GM21825 (cell line): ENCODE data around the gene CEP295NL.
"Not testable (repeated sequence)": the region's sequence is repeated elsewhere in the genome, so short reads cannot be mapped to it uniquely, and the experiment has no call there.

Experiments
- ATAC-seq: cut with Tn5 transposase; IDR thresholded peaks from one replicate; pipeline ENCODE4 v1.9.1; 2021; ENCODE audit warnings: mild to moderate bottlenecking, moderate library complexity; ENCODE audit not compliant: unreplicated experiment

CEP295NL gene

DNA sequence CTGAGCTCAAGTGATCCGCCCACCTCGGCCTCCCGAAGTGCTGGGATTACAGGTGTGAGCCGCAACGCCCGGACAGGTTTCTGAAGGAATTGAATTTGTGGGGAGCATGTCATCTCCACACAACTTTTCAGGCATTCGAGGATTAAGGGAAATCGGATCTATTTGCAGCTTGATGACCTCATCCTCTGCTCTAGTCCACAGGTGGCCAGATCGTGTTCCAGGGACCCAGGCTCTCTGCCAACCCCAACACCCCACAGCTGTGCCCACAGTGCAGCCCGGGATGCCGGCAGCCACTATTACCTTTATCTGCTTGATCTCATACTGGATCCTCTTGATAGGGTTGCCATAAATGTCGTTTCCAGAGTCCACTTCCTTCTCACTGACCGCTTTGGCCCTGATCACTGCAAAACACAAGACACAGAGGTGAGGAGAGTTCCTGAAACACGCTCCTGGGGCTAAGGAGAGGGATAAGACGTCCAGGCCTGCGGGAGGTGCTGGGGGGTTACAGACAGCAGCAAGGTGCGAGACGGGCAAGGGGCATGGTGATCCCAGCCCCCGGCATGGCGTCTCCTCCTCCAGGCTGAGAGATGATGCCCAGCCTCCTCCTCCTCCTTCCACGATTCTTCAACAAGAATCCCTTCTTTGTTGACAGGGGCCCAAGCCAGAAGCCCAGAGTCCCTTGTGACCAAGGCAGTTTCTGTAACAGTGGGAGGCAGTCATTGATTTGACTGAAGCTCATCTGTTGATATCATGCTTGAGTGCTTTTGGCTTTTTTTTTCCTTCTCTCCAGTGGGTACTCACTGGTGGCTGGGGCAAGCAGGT is 29.3 kb downstream of the CEP295NL start:
- ATAC-seq, result no peak

DNA sequence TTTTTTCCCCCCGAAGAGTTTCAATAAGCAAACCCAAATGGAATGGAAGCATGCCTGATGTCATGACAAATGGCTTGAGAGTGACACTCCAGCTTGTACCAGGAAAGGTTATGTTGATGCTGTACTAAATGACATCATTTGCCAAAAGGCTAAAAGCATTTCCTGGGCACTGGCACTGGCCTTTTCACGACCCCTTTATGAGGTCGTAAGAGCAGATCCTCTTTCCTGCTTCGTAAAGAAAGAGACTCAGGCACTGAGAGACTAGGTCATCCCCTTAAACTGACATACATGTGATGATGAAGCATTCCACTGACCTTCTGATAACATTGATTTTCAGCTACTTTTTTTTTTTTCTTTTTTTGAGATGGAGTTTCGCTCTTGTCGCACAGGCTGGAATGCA is 30.5 kb downstream of the CEP295NL start:
- ATAC-seq, result no peak

DNA sequence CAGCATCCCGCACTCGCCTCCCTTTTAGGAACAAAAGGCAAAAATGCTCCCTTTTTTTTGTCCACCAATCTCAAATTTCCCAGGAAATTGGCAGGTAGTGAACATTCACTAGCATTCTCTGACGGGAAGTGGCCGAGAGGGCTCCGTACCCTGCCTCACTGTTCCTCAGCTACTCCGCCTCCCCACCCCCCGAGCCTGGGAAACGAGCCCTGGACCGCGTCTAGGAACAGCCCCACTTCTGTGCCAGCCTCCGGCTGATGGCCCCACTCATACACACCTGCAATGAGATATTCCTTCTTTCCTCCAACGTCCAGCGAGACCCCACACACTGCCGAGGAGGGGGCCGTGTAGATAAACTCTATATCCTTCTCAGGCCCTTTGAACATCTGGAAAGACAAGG is 32.4 kb downstream of the CEP295NL start:
- ATAC-seq, result no peak

DNA sequence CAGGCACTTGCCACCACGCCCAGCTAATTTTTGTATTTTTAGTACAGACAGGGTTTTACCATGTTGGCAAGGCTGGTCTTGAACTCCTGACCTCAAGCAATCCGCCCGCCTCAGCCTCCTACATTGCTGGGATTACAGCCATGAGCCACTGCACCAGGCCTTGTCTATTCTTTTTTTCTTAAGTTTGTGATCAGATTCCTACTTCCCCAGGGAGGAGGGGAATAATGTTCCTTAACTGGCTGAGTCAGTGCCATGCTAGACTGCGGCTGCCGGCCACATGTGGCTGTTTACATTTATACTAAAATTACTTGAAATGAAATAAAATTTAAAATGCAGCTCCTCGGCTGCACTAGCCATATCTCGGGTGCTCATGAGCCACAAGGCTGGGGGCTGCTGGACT is 34.6 kb downstream of the CEP295NL start:
- no peak for ATAC-seq

DNA sequence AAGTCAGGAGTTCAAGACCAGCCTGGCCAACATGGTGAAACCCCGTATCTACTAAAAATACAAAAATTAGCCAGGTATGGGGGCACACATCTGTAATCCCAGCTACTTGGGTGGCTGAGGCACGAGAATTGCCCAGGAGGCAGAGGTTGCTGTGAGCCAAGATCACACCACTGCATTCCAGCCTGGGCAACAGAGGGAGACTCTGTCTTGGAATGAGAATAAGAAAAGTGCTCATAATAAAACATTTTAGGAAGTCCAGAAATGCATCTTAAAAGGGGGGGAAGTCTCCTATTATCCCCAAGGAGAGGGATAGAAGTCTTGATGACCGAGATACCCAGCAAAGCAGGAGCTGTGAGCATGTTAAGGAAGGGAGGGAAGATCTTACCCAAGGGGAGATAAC is 36.0 kb downstream of the CEP295NL start:
- ATAC-seq, result not testable (repeated sequence)

DNA sequence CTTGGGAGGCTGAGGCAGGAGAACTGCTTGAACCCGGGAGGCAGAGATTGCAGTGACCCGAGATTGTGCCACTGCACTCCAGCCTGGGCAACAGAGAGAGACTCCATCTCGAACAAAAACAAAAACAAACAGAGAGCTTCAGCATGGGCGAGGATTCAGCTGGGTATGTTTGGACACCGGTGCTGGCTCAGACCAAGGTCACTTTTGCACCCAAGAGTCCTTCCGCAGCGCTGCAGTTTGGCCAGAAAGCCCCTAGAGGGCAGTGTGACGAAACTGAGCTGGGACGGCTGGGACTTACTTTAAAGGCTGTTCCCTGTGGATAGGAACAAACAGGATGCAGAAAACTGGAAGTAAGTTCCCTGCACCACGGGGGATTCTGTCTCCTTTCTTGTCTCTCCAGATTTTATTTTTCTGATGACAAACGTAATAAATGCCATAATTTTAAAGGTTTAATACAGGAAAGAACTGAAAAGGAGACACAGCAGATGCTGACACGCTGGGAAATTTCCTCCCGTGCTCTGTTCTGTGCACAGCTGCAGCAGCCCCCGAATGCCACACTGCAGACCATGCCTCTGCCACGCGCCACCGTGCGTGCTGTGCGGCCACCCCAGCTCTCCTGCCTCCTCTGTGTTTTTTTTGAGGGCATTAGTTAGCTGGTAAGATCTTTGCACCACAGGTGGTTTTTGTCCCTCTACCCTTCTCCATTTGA is 37.2 kb downstream of the CEP295NL start:
- no peak for ATAC-seq

DNA sequence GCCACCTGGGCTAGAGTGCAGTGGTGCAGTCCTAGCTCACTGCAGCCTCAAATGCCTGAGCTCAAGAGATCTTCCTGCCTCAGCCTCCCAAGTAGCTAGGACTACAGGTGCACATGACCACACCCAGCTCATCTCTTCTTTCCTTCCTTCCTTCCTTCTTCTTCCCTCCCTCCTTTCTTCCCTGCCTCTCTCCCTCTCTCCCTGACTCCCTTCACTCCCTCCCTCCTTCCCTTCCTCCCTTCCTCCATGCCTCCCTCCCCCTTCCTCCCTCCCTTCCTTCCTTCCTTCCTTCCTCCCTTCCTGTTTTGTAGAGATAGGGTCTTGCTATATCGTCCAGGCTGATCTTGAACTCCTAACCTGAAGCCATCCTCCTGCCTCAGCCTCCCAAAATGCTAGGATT is 38.9 kb downstream of the CEP295NL start:
- ATAC-seq, result no peak

DNA sequence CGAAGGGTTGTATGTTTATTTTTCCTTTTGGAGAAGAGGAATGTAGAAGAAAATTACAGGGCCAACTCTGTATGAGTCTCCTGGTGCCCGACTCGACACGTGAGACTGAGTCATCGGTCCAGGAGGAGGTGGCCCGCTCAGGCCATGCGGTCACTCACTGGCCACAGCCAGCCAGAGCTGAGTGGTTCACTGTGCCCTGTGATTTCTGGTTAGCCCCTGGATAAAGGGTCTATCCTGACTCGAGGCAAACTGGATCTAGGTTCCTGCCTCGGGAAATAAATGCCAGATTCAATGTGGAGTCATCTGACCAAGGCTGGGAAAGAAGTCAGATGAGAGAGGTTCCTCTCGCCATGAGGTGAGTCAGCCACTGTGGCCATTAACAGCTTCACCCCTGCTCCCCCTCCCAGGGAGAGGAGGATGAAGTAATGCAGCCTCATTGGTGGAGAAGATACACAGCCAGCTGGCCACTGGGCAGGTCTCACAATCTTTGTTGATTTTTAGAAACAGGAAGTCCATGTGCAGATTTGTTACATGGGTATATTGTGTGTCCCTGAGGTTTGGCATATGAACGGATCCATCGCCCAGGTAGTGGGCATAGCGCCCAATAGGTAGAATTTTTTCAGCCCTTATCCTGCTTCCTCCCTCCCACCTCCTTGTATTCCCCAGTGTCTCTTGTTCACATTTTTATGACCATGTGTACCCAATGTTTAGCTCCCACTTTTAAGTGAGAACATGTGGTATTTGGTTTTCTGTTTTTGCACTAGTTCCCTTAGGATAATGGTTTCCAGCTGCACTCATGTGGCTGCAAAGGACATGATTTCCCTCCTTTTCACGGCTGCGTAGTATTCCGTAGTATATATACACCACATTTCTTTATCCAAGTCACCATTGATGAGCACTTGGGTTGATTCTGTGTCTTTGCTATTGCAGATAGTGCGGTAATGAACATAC is 40.7 kb downstream of the CEP295NL start:
- no peak for ATAC-seq

DNA sequence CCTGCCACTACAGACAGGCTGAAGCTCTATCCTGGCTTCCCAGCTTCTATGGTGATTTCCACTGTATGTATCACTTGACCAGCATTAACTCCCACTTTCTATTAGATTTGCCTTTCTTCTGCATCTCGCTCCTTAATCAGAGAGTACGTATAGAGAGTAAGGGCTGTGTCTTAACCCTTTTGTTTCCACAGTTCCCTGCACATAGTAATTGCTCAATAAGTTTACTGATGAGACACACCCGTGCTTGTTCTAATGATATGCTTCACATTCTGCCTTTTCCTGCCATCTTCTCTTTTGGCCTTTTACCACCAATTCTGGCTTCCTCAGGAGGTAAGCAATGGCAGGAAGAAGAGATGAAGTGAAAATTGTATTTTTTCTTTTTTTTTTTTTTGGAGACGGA is 41.8 kb downstream of the CEP295NL start:
- ATAC-seq, result no peak

DNA sequence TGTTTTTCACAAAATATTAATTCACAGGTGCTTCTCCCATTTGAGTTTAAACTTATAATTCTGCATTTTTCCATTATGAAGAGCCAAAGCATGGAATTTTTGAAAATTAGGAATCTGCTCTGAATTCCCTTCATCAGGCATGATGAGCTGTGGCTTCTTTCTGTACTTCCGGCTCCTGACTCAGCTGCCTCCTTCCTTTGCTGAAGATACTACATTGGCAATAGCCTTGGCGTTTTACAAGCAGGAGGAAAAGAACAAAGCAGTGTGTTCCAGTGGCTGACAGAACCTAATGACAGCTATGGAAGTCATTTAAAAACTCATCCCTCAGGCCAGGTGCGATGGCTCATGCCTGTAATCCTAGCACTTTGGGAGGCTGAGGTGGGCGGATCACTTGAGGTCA is 44.0 kb downstream of the CEP295NL start:
- no peak for ATAC-seq

DNA sequence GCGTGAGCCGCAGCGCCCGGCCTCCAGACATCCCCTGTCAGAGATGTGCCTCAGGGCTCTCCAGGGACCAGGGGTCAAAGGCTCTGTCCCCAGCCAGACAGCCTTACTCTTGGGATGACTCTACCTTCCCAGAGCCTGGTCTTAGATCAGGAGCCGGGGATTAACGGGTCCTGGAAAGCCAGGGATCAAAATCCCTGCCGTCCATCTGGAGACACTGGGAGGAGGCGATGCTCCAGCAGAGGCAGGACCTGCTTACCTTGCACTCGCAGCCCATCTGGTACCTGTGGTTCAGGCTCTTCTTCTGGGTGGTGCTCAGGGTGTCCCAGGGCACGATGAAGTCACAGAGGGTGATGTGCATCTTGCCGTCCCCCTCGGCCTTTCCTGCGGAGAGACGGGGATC is 45.7 kb downstream of the CEP295NL start:
- ATAC-seq, result no peak

DNA sequence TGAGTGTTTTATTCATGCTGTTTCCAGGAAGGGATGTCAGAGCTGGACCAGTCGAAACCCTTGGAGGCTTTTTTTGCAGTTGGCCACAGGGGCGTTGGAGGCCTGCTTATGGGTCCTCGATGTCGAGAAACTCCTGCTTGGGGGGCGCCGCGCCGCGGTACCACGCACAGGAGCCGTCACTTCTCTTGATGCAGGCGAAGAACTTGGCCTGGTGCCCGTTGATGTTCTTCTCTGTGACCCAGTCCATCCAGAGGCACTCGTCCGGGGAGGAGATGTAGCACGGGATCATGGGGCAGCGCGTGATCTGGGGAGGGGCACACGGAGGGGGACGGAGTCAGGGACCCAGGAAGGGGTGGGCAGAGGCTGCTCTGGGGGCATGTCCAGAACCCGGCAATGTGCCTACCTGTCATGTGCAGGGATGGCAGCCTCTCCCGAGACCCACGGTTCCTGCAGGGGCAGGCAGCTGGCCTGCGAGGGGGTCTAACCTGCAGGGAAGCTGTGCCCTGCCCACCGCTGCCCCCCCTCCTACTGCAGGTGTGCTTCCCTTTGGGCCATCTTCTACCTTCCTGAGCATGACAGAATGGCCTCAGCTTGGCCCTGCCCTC is 47.3 kb downstream of the CEP295NL start:
- no peak for ATAC-seq

DNA sequence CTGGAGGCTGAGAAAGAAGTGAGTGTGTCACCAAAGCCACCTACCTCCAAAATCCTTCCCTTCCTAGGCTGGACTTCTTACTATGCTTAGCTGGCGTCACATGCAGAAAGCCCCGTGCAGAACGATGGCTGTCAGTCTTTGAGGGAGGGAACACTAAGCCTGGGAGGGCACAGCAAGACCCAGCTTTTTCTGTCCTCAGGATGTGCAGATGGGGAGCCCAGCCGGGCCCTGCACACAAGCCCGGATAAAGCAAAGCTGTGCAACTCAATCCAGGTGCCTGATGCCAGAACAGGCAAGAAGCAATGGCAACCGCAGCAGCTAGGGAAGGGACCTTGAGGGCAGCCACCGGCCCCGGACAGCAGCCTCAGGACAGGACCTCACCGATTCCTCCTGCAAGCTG is 48.5 kb downstream of the CEP295NL start:
- no peak for ATAC-seq

DNA sequence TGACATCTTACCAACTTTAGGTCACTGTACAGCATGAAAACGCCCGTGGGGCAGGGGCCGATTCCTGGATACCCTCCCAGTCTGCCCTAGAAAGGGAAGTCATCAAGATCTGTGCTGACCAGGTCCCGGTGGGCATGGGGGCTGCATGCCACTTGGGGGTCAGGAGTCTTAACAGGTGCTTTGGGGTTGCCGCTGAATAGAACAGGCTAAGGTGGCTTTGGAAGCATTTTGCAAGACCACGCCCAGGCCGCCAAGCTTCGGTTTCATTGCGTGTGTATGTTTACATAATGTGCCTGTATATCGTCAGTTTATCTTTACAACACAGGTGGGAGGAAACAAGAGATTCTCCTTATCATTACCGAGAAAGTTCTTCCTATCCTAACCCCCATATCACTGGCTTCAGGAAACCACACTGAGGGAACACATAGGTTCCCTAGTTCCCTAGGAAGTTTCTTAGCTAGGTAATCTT is 49.0 kb downstream of the CEP295NL start:
- no peak for ATAC-seq

DNA sequence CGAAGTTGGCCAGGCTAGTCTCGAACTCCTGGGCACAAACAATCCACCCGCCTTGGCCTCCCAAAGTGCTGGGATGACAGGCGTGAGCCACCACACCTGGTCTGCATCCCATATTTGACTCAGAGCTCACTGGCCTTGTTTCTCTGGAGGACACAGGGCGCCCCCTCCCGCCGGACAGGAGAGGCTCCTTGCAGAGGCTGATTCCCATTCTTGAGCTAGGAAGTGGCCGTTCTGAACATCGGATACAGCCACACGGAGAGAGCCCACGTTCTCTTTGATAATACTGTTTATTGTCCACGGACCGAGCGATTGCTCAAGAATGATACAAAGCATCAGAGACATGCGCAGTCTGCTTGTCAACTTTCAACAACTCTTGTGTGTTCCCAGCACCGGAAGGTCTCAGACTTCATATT is 50.3 kb downstream of the CEP295NL start:
- ATAC-seq, result no peak

DNA sequence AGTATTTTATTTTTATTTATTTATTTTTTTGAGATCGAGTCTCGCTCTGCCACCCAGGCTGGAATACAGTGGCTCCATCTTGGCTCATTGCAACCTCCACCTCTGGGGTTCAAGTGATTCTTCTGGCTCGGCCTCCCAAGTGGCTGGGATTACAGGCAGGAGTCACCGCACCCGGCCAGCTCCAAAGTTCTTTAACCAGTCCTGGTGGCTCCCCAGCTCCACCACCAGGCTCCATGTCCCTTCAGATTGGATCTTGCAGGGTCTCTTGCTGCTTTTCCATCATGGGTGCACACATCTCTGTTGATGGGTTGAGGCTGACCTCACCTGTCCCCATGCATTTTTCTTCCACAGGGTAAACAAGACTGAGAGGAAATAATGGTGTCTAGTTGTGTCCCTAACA is 54.0 kb downstream of the CEP295NL start:
- ATAC-seq, result no peak

DNA sequence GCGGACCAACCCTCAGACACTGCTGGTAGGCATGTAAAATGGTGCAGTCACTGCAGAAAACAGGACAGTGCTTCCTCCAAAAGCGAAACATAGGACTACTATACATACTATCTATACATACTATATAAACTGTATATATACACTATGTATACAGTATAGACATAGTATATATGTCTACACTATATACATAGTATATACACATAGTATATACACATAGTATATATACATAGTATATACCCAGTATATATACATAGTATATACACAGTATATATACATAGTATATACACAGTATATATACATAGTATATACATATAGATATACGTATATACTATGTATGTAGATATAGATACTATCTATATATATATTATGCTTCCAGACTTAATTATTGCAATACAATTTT is 55.9 kb downstream of the CEP295NL start:
- ATAC-seq, result no peak

DNA sequence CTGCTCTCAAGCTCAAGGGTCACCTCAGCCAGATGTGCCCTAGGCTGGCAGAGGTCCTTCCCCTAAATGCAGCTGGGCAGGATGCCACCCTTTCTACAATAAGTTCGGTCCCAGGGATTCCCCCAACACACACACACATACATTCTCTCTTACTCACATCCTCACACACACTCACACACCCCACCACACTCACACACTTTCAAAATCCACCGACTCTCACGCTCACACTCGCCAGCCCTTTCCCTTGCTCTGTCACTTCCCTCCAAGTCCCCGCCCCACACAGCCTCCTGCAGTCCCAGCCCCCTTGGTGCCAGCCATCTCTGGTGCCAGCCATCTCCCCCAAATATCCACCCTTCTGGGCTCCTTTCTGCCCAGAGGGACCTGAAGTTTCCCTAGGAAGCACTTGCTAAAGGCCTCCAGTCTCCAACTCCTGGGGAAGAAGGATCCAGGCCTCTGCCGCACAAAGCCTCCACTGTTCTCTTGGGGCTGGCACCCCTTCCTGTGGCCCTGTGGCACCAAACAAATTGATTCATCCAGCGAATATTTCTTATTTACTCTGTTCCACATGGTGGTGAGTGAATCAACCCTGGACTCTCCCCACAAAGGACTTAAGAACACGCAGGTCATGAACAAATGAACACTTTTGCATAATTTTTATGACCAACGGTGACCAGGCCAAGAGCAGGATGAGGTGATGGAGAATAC is 58.5 kb downstream of the CEP295NL start:
- no peak for ATAC-seq

DNA sequence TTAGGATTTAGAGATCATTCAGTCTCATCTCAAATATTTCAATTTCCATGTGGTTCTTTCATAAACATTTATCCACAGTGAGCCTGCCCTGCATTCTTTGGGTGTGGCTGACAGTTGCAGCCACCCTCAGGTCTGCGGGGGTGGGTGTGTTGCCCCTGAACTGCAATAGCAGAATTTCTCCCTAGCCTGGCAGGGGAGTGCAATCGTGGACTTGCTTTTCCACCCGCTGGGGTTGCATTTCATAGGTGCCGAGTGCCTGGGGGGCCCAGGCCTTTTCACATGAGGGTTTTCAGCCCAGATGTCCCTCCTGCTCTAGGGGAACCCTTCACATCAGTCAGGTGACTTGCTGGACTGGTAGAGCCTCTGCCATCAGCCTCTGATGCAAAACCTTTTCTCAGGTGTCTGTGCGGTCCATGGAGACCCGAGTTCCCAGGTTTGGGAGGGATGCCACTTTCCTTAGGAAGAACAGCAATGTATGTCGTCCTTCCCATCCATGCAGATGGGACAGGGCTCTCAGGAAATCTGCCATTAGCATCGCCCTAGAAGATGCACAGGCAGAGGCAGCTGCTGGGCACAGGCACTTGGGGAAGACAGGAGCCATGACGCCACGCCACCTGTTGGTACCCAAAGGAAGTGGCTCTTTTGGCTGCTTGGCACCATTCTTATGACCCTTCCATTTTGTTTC is 60.0 kb downstream of the CEP295NL start:
- ATAC-seq, result no peak
